ENCODE measurements around the gene FRMD4A.

GRCh38 chr10:13860886-13861285 is 469.8 kb downstream of the FRMD4A start:
- TF ChIP-seq POLR2A (IDR thresholded peaks at IDR 0.05) (no peak), CTCF (IDR thresholded peaks at IDR 0.05) (no peak), EP300 (IDR thresholded peaks at IDR 0.05) (no peak), POLR2AphosphoS5 (IDR thresholded peaks at IDR 0.05) (no peak)
